GM19351 (cell line): ENCODE measurements around the gene CYBRD1.

Experiments used
- ATAC-seq: cut with Tn5 transposase; IDR thresholded peaks from one replicate; pipeline ENCODE4 v1.9.1; 2021; ENCODE audit warnings: mild to moderate bottlenecking, moderate library complexity; ENCODE audit not compliant: unreplicated experiment

CYBRD1 gene

GRCh38 chr2:171553236-171553635 lies 31.0 kb downstream of the CYBRD1 start:
- no peak for ATAC-seq

GRCh38 chr2:171553858-171554257 lies 31.6 kb downstream of the CYBRD1 start:
- no peak for ATAC-seq

GRCh38 chr2:171554991-171555615 lies 32.8 kb downstream of the CYBRD1 start:
- no peak for ATAC-seq

- no peak for ATAC-seq
Measured at GRCh38 chr2:171557363-171557762, 35.1 kb downstream of the CYBRD1 start.

GRCh38 chr2:171563301-171563700 lies 41.0 kb downstream of the CYBRD1 start:
- no peak for ATAC-seq

- ATAC-seq = no peak
Measured at GRCh38 chr2:171564463-171564862, 42.2 kb downstream of the CYBRD1 start.

GRCh38 chr2:171566057-171566456 lies 43.8 kb downstream of the CYBRD1 start:
- no peak for ATAC-seq

- no peak for ATAC-seq
Measured at GRCh38 chr2:171566753-171567152, 44.5 kb downstream of the CYBRD1 start.

GRCh38 chr2:171568089-171568488 lies 45.8 kb downstream of the CYBRD1 start:
- no peak for ATAC-seq

- ATAC-seq = no peak
Measured at GRCh38 chr2:171571721-171572120, 49.4 kb downstream of the CYBRD1 start.

- peak; percentile 89 for ATAC-seq
Measured at GRCh38 chr2:171574149-171574795, 52.0 kb downstream of the CYBRD1 start.

- ATAC-seq = no peak
Measured at GRCh38 chr2:171575606-171576005, 53.3 kb downstream of the CYBRD1 start.

GRCh38 chr2:171578127-171578803 lies 56.0 kb downstream of the CYBRD1 start:
- ATAC-seq = no peak

GRCh38 chr2:171579481-171579880 lies 57.2 kb downstream of the CYBRD1 start:
- no peak for ATAC-seq

- no peak for ATAC-seq
Measured at GRCh38 chr2:171583566-171583965, 61.3 kb downstream of the CYBRD1 start.

- no peak for ATAC-seq
Measured at GRCh38 chr2:171584001-171584400, 61.7 kb downstream of the CYBRD1 start.

- no peak for ATAC-seq
Measured at GRCh38 chr2:171587132-171587531, 64.9 kb downstream of the CYBRD1 start.

- ATAC-seq = no peak
Measured at GRCh38 chr2:171587567-171587966, 65.3 kb downstream of the CYBRD1 start.

GRCh38 chr2:171590116-171590515 lies 67.8 kb downstream of the CYBRD1 start:
- no peak for ATAC-seq

- no peak for ATAC-seq
Measured at GRCh38 chr2:171592036-171592555, 69.8 kb downstream of the CYBRD1 start.

- ATAC-seq = no peak
Measured at GRCh38 chr2:171595456-171595855, 73.2 kb downstream of the CYBRD1 start.

- no peak for ATAC-seq
Measured at GRCh38 chr2:171595896-171596295, 73.6 kb downstream of the CYBRD1 start.
